ENCODE results near the gene IDNK. TPM values are rescaled to one million over a fixed set of nuclear protein-coding genes. Genes with fewer than 3 reads are reported as not detected.

The IDNK gene
- total RNA-seq, 1 donor from 2014 or later, result 3.6 TPM

DNA sequence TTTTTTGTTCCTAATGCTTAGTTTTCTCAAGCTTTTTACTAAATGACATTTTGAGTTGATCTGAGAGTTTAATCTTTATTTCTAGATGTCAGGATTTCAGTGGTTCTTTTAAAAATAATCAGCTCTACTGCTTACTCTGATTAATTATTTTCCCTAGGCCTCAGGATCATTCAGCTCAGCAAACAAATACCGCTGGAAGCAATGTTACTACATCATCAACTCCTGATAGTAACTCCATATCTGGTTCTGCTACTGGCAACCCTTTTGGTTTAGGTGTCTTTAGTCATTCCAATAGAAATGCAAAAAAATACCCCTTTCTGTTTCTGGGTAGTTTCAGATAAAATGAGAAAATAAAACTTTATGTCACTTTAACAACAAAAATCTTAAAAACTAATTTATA lies 5.6 kb upstream of the IDNK start:
- TF ChIP-seq, protein P1, sequence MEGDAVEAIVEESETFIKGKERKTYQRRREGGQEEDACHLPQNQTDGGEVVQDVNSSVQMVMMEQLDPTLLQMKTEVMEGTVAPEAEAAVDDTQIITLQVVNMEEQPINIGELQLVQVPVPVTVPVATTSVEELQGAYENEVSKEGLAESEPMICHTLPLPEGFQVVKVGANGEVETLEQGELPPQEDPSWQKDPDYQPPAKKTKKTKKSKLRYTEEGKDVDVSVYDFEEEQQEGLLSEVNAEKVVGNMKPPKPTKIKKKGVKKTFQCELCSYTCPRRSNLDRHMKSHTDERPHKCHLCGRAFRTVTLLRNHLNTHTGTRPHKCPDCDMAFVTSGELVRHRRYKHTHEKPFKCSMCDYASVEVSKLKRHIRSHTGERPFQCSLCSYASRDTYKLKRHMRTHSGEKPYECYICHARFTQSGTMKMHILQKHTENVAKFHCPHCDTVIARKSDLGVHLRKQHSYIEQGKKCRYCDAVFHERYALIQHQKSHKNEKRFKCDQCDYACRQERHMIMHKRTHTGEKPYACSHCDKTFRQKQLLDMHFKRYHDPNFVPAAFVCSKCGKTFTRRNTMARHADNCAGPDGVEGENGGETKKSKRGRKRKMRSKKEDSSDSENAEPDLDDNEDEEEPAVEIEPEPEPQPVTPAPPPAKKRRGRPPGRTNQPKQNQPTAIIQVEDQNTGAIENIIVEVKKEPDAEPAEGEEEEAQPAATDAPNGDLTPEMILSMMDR (IDR thresholded peaks at IDR 0.05; ENCODE audit: insufficient read depth, low read length, poor library complexity, severe bottlenecking), result no peak
- no peak for DNase-seq (ENCODE audit: low read depth)
- Histone ChIP-seq H3K36me3 (ENCODE audit: control insufficient read depth, insufficient read depth, low read length) (no peaks in the 10 kb centered on the region), H3K4me3 (ENCODE audit: low read depth, low read length) (no peak overlapping the region), H3K27me3 (ENCODE audit: control insufficient read depth, insufficient read depth, low read length) (no peaks in the 10 kb centered on the region)

DNA sequence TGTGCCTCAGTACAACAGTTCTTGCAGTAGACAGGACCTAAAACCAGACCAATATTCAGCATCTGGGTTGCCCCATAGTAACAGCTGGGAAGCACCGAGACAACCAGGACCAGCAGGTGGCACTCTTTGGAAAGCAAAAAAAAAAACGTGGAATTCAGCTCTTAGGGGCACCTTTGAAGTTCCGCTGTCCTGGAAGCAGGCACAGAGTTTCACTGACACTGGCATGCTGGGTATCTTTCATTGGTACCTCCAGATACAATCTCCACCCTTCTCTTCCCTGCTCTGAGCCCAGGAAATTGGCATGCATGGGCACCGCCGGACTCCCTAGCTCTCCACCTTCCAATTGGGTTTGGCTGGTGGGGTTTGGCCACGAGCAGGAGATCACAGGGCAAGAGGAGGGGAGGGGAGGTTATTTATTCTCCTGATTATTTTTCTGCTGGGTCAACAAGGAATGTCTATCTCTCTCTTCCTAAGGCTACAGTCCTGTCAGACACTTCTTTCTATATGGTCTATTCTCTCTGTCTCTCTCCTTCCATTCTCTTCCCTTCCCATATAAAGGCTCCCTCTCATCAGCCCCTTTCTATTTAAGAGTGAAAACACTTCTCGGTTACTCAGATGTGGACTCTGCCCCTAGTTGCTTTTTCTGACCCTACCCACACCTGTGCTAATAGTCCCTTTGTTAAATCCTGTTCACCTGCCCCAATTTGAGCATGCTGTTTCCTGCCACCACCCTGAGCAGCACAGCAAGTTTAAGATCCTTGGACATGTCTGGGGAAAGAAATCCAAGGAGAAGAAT lies 1.9 kb upstream of the IDNK start:
- H3K4me3 ChIP-seq (ENCODE audit: low read depth, low read length), result no peak overlapping the region

DNA sequence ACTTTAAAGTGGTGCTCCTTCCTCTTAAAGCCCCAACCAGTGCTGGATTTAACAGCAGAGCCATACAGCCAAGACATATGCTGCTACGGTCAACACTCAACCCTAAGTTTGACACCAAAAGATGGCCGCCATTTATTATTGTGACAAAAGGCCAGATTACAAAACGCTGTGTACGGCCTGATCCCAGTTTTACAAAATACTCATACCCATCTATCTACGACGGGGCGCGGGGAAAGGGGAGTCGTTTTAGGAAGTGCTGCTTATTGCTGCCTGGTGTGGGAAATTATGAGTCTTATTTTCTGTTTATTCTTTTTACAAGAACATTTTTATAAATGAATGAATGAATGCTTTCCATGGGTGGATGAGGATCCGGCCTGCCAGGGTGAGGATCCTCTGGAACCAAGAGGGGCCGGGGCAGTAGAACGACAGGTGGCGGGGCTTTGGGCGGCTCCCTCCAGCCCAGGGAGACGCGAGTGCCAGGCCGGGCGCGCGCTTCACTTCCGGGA lies 457 bp upstream of the IDNK start:
- DNase-seq (ENCODE audit: low read depth), result no peak
- H3K4me3 ChIP-seq (ENCODE audit: low read depth, low read length), result peak overlapping the region; percentile 84
- peaks cover 2% of the 10 kb centered on the region for H3K36me3 ChIP-seq (ENCODE audit: control insufficient read depth, insufficient read depth, low read length)
- no peaks in the 10 kb centered on the region for H3K27me3 ChIP-seq (ENCODE audit: control insufficient read depth, insufficient read depth, low read length)
- TF ChIP-seq, protein P1 (IDR thresholded peaks at IDR 0.05; ENCODE audit: insufficient read depth, low read length, poor library complexity, severe bottlenecking), result no peak

More for the DNA sequence above, 1.9 kb upstream of the IDNK start:
- TF ChIP-seq, protein P1 (IDR thresholded peaks at IDR 0.05; ENCODE audit: insufficient read depth, low read length, poor library complexity, severe bottlenecking), result peak; percentile 80
- DNase-seq (ENCODE audit: low read depth), result peak; percentile 28
- H3K27me3 ChIP-seq (ENCODE audit: control insufficient read depth, insufficient read depth, low read length), result no peaks in the 10 kb centered on the region
- no peaks in the 10 kb centered on the region for H3K36me3 ChIP-seq (ENCODE audit: control insufficient read depth, insufficient read depth, low read length)

DNA sequence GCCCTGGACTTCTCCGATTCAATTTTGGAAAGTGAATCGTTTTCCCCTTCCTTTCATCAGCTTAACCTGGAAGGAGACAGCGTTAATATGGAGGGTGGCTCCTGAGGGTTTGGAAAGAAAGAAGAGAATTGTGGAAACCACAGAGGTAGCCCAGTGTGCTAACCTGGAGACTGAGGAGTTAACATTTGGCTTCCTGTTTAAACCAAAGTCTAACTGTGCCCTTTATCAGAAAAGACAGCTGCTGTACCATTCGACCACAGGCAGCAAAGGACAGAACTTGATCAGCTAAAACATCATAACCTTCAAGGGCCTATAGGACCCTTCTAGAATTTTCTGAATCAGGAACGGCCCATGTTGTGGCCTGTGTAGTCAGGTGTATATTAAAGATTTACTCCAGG lies 735 bp downstream of the IDNK start:
- Histone ChIP-seq H3K36me3 (ENCODE audit: control insufficient read depth, insufficient read depth, low read length) (peaks cover 4% of the 10 kb centered on the region), H3K4me3 (ENCODE audit: low read depth, low read length) (peak overlapping the region; percentile 84), H3K27me3 (ENCODE audit: control insufficient read depth, insufficient read depth, low read length) (no peaks in the 10 kb centered on the region)
- DNase-seq (ENCODE audit: low read depth), result no peak
- TF ChIP-seq, protein P1 (IDR thresholded peaks at IDR 0.05; ENCODE audit: insufficient read depth, low read length, poor library complexity, severe bottlenecking), result no peak

DNA sequence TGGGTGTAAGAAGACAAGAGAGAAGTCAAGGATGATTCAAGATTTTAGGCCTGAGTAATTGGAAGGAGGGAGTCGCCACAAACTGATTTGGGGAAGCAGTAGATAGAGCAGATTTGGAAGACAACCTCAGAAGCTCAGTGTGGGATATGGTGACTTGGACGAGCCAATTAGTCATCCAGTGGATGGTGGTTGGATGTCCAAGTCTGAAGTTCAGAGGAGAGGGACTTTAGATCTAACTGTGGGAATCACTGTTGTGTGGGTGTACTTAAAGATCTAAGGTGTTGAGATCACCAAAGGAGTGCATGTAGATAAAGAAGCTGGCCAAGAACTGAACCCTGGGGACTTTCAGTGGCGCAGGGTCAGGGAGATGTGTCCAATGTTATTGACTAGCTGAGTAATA lies 2.2 kb downstream of the IDNK start:
- TF ChIP-seq, protein P1 (IDR thresholded peaks at IDR 0.05; ENCODE audit: insufficient read depth, low read length, poor library complexity, severe bottlenecking), result no peak
- DNase-seq (ENCODE audit: low read depth), result no peak
- peaks cover 4% of the 10 kb centered on the region for H3K36me3 ChIP-seq (ENCODE audit: control insufficient read depth, insufficient read depth, low read length)
- no peaks in the 10 kb centered on the region for H3K27me3 ChIP-seq (ENCODE audit: control insufficient read depth, insufficient read depth, low read length)
- H3K4me3 ChIP-seq (ENCODE audit: low read depth, low read length), result no peak overlapping the region
